HEK293T (cell line): Measurements from ENCODE around the gene RAVER2.

Source experiments
- CTCF ChIA-PET: fragments of 350-600 bp; formaldehyde crosslinking; extraction: SDS; loops from one replicate; lab custom pipeline; 2021; ENCODE audit warnings: antibody characterized with exemption, inconsistent platforms; lab: Yijun Ruan, JAX
- POLR2A ChIA-PET: fragments of 350-600 bp; formaldehyde crosslinking; extraction: SDS; loops from one replicate; lab custom pipeline; 2020; ENCODE audit warnings: antibody characterized with exemption, inconsistent platforms; lab: Yijun Ruan, JAX
- DNase-seq: peaks from one replicate; pipeline ENCODE4 v3.0.0; 2012; ENCODE audit warnings: mixed read lengths; ENCODE audit errors: extremely low spot score
- ARNT ChIP-seq: fragments of 450-650 bp; IDR thresholded peaks from 2 replicates; pipeline ENCODE4 v1.6.1; 2017; ENCODE audit warnings: mild to moderate bottlenecking
- BHLHE40 ChIP-seq: fragments of 450-650 bp; IDR thresholded peaks from 2 replicates; pipeline ENCODE4 v1.6.1; 2016; ENCODE audit warnings: mild to moderate bottlenecking, moderate library complexity, borderline replicate concordance
- CTBP1 ChIP-seq: fragments of 450-650 bp; IDR thresholded peaks from 2 replicates; pipeline ENCODE4 v1.6.1; 2016; ENCODE audit warnings: borderline replicate concordance
- ELF4 ChIP-seq: fragments of 450-650 bp; IDR thresholded peaks from 2 replicates; pipeline ENCODE4 v1.6.1; 2017; ENCODE audit warnings: antibody characterized with exemption
- FOXA1 ChIP-seq: fragments of 450-650 bp; IDR thresholded peaks from 2 replicates; pipeline ENCODE4 v1.6.1; 2016; ENCODE audit warnings: mild to moderate bottlenecking
- FOXK2 ChIP-seq: fragments of 450-650 bp; IDR thresholded peaks from 2 replicates; pipeline ENCODE4 v1.6.1; 2016; ENCODE audit warnings: mild to moderate bottlenecking
- FOXM1 ChIP-seq: fragments of 450-650 bp; IDR thresholded peaks from 2 replicates; pipeline ENCODE4 v1.6.1; 2017; ENCODE audit warnings: mild to moderate bottlenecking, borderline replicate concordance
- HDGF ChIP-seq: fragments of 450-650 bp; IDR thresholded peaks from 2 replicates; pipeline ENCODE4 v1.6.1; 2017; ENCODE audit warnings: antibody characterized with exemption, borderline replicate concordance
- L3MBTL2 ChIP-seq: fragments of 450-650 bp; conservative IDR thresholded peaks from 2 replicates; pipeline ENCODE4 v1.6.1; 2016; ENCODE audit warnings: mild to moderate bottlenecking
- LEF1 ChIP-seq: fragments of 450-650 bp; IDR thresholded peaks from 2 replicates; pipeline ENCODE4 v1.6.1; 2017; ENCODE audit warnings: mild to moderate bottlenecking, borderline replicate concordance
- NFRKB ChIP-seq: fragments of 450-650 bp; IDR thresholded peaks from 2 replicates; pipeline ENCODE4 v1.6.1; 2016; ENCODE audit warnings: mild to moderate bottlenecking, moderate library complexity
- PKNOX1 ChIP-seq: fragments of 450-650 bp; IDR thresholded peaks from 2 replicates; pipeline ENCODE4 v1.6.1; 2016
- SP1 ChIP-seq: fragments of 450-650 bp; IDR thresholded peaks from 2 replicates; pipeline ENCODE4 v1.6.1; 2017
- SUZ12 ChIP-seq: fragments of 450-650 bp; IDR thresholded peaks from 2 replicates; pipeline ENCODE4 v1.6.1; 2016; ENCODE audit warnings: mild to moderate bottlenecking
- TARDBP ChIP-seq: fragments of 450-650 bp; IDR thresholded peaks from 2 replicates; pipeline ENCODE4 v1.6.1; 2016
- ZNF384 ChIP-seq: fragments of 450-650 bp; IDR thresholded peaks from 2 replicates; pipeline ENCODE4 v1.6.1; 2016

The RAVER2 gene

GRCh38 chr1:64850846-64851245 lies 106.0 kb downstream of the RAVER2 start:
- CTCF ChIA-PET, result interaction anchor here (0.6 kb wide), 1 partner anchor 171 kb away, joined by 3 read pairs; no protein-coding TSS in a partner anchor
- no peak for TF ChIP-seq ELF4
- no peak for TF ChIP-seq SP1
- TF ChIP-seq FOXA1, result no peak
- no peak for TF ChIP-seq PKNOX1
- no peak for TF ChIP-seq CTBP1
- no peak for TF ChIP-seq SUZ12
- TF ChIP-seq LEF1, result no peak
- no peak for TF ChIP-seq NFRKB
- TF ChIP-seq FOXK2, result no peak
- no peak for TF ChIP-seq FOXM1
- TF ChIP-seq ARNT, result no peak
- TF ChIP-seq L3MBTL2, result no peak
- no peak for TF ChIP-seq TARDBP
- no peak for TF ChIP-seq HDGF
- no peak for TF ChIP-seq ZNF384
- no peak for TF ChIP-seq BHLHE40
- POLR2A ChIA-PET, result no interaction called here

GRCh38 chr1:64851664-64852063 lies 106.8 kb downstream of the RAVER2 start:
- ChIA-PET CTCF (no interaction called here), POLR2A (no interaction called here)
- TF ChIP-seq ARNT, result no peak
- TF ChIP-seq FOXK2, result no peak
- TF ChIP-seq ELF4, result no peak
- TF ChIP-seq CTBP1, result no peak
- no peak for TF ChIP-seq ZNF384
- no peak for TF ChIP-seq SP1
- TF ChIP-seq LEF1, result no peak
- TF ChIP-seq FOXA1, result no peak
- no peak for TF ChIP-seq SUZ12
- no peak for TF ChIP-seq TARDBP
- no peak for TF ChIP-seq FOXM1
- no peak for TF ChIP-seq NFRKB
- TF ChIP-seq HDGF, result no peak
- no peak for DNase-seq

More at GRCh38 chr1:64850846-64851245, 106.0 kb downstream of the RAVER2 start:
- no peak for DNase-seq

GRCh38 chr1:64854674-64855073 lies 109.8 kb downstream of the RAVER2 start:
- ChIA-PET POLR2A (no interaction called here), CTCF (no interaction called here)
- no peak for DNase-seq
- TF ChIP-seq ZNF384 (no peak), SUZ12 (no peak), NFRKB (no peak), ELF4 (no peak), PKNOX1 (no peak), CTBP1 (no peak), FOXK2 (no peak), ARNT (no peak)

GRCh38 chr1:64855557-64855956 lies 110.7 kb downstream of the RAVER2 start:
- no peak for TF ChIP-seq PKNOX1
- TF ChIP-seq CTBP1, result no peak
- no peak for TF ChIP-seq FOXA1
- no peak for TF ChIP-seq ZNF384
- TF ChIP-seq LEF1, result no peak
- TF ChIP-seq L3MBTL2, result no peak
- no peak for TF ChIP-seq ARNT
- no peak for TF ChIP-seq NFRKB
- CTCF ChIA-PET, result no interaction called here
- no peak for DNase-seq
- POLR2A ChIA-PET, result no interaction called here

- ChIA-PET POLR2A (no interaction called here), CTCF (no interaction called here)
- TF ChIP-seq ZNF384, result no peak
- TF ChIP-seq CTBP1, result no peak
- no peak for TF ChIP-seq SP1
- no peak for DNase-seq
Measured at GRCh38 chr1:64856553-64856952, 111.7 kb downstream of the RAVER2 start.

- no peak for DNase-seq
- CTCF ChIA-PET, result no interaction called here
- no peak for TF ChIP-seq CTBP1
- TF ChIP-seq FOXK2, result no peak
- no peak for TF ChIP-seq SUZ12
- TF ChIP-seq SP1, result no peak
- no peak for TF ChIP-seq ARNT
- TF ChIP-seq LEF1, result no peak
- no peak for TF ChIP-seq BHLHE40
- no peak for TF ChIP-seq NFRKB
- no peak for TF ChIP-seq TARDBP
- TF ChIP-seq ZNF384, result no peak
- TF ChIP-seq L3MBTL2, result no peak
- POLR2A ChIA-PET, result no interaction called here
Measured at GRCh38 chr1:64857347-64857746, 112.5 kb downstream of the RAVER2 start.

GRCh38 chr1:64861611-64862010 lies 116.7 kb downstream of the RAVER2 start:
- TF ChIP-seq HDGF (no peak), BHLHE40 (no peak)
- POLR2A ChIA-PET, result no interaction called here
- CTCF ChIA-PET, result no interaction called here
- DNase-seq, result peak; percentile 38
